Lung (tissue), 12 donors: ENCODE data around the gene SIM2. TPM values are rescaled to one million over a fixed set of nuclear protein-coding genes. Genes with fewer than 3 reads are reported as not detected.
A peak's percentile ranks its signal among the peaks of the same experiment; 100 is the strongest.

Experiments used
- ATAC-seq: fragments of 200-7000 bp; cut with Tn5 transposase; one replicate; pipeline ENCODE4 v1.9.1; 2020; ENCODE audit warnings: moderate number of reproducible peaks; ENCODE audit not compliant: insufficient read depth, low FRiP score
- DNase-seq, 3 donors: peaks; one replicate each; pipeline ENCODE4 v3.0.0-alpha.2; 2013 to 2017
- H3K27ac ChIP-seq, 2 donors: one replicate each; pipeline ENCODE4 v1.5.1; 2013; ENCODE audit warnings: mild to moderate bottlenecking in 2 of 2, moderate library complexity in 2 of 2, control low read depth in 1 of 2, inconsistent platforms in 1 of 2, low read depth in 1 of 2, low read length in 1 of 2
- H3K27me3 ChIP-seq, 3 donors: one replicate each; pipeline ENCODE4 v1.5.1; 2013; ENCODE audit warnings: low read length in 2 of 3; ENCODE audit not compliant: control insufficient read depth in 3 of 3, insufficient read depth in 3 of 3
- H3K36me3 ChIP-seq, 4 donors: one replicate each; pipeline ENCODE4 v1.5.1; 2013; ENCODE audit warnings: low read length in 4 of 4, mild to moderate bottlenecking in 1 of 4, moderate library complexity in 1 of 4; ENCODE audit not compliant: control insufficient read depth in 4 of 4, insufficient read depth in 4 of 4
- H3K4me1 ChIP-seq, 5 donors: one replicate each; pipeline ENCODE4 v1.5.1; 2013; ENCODE audit warnings: low read length in 5 of 5, mild to moderate bottlenecking in 2 of 5, moderate library complexity in 1 of 5; ENCODE audit not compliant: control insufficient read depth in 5 of 5, insufficient read depth in 5 of 5
- H3K4me3 ChIP-seq: one replicate; pipeline ENCODE4 v1.5.1; 2013; ENCODE audit warnings: mild to moderate bottlenecking, control low read depth, moderate library complexity
- H3K9ac ChIP-seq, 2 donors: one replicate each; pipeline ENCODE4 v1.5.1; 2013; ENCODE audit warnings: low read length in 2 of 2, control low read depth in 1 of 2; ENCODE audit not compliant: insufficient read depth in 1 of 2
- H3K9me3 ChIP-seq, 4 donors: one replicate each; pipeline ENCODE4 v1.5.1; 2013; ENCODE audit warnings: low read length in 3 of 4, mild to moderate bottlenecking in 1 of 4, moderate library complexity in 1 of 4; ENCODE audit not compliant: control insufficient read depth in 4 of 4, insufficient read depth in 3 of 4
- WGBS, 2 donors: extraction: QIAGEN DNeasy Blood & Tissue Kit; methylation state at CpG; one replicate each; pipeline ENCODE4 v1.1.7; 2013; 5-methylcytosine and 5-hydroxymethylcytosine counted together
- polyA plus RNA-seq, 2 donors: library from polyadenylated mRNA; stranded (reverse); fragments of 200-250 nt; gene quantifications; one replicate each; pipeline ENCODE4 v1.2.1, GENCODE V29; 2013
- total RNA-seq, 2 donors: library from RNA; depleted of rRNA in 1 of 2; stranded (reverse); fragments of >200 nt in 1 of 2; gene quantifications; one replicate each; pipeline ENCODE4 v1.2.1, GENCODE V29; 2014 to 2021
- TF ChIP-seq, protein P1 (sequence below): IDR thresholded peaks from 2 replicates; pipeline ENCODE4 v1.5.1; 2012; ENCODE audit warnings: mild to moderate bottlenecking; ENCODE audit errors: control extremely low read depth, extremely low read depth
- donor health status: control.
- donor health status: control.
- donor health status: Bipolar disorder and iron deficiency.
- donor health status: healthy.
- donor health status: DM: yes; HTN: yes; CAD: no.

SIM2 gene
- total and polyA plus RNA-seq, 4 donors: not detected

GRCh38 chr21:36745459-36745858 lies 46.5 kb downstream of the SIM2 start:
- Histone ChIP-seq H3K9ac (no peak overlapping the region), H3K27me3 (peaks cover 3 to 15% (median 6%) of the 10 kb centered on the region in 3 donors), H3K27ac (no peak overlapping the region), H3K4me3 (no peak overlapping the region), H3K4me1 (peaks cover 0 to 25% (median 8%) of the 10 kb centered on the region in 5 donors), H3K9me3 (no peaks in the 10 kb centered on the region), H3K36me3 (no peaks in the 10 kb centered on the region)
- TF ChIP-seq, protein P1, sequence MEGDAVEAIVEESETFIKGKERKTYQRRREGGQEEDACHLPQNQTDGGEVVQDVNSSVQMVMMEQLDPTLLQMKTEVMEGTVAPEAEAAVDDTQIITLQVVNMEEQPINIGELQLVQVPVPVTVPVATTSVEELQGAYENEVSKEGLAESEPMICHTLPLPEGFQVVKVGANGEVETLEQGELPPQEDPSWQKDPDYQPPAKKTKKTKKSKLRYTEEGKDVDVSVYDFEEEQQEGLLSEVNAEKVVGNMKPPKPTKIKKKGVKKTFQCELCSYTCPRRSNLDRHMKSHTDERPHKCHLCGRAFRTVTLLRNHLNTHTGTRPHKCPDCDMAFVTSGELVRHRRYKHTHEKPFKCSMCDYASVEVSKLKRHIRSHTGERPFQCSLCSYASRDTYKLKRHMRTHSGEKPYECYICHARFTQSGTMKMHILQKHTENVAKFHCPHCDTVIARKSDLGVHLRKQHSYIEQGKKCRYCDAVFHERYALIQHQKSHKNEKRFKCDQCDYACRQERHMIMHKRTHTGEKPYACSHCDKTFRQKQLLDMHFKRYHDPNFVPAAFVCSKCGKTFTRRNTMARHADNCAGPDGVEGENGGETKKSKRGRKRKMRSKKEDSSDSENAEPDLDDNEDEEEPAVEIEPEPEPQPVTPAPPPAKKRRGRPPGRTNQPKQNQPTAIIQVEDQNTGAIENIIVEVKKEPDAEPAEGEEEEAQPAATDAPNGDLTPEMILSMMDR: no peak
- no peak for DNase-seq
- no peak for ATAC-seq
- WGBS, 2 donors: 89 to 94% methylated on average over 5 of the region's 5 CpGs

- no peak overlapping the region for H3K27ac ChIP-seq
- H3K36me3 ChIP-seq: no peaks in the 10 kb centered on the region
- ATAC-seq (no peak), DNase-seq (peak in 1 of 3 donors; percentile 49)
- H3K9me3 ChIP-seq: no peaks in the 10 kb centered on the region
- peaks cover 0 to 30% (median 13%) of the 10 kb centered on the region in 5 donors for H3K4me1 ChIP-seq
- peak overlapping the region; percentile 37 for H3K4me3 ChIP-seq
- H3K27me3 ChIP-seq: peaks cover 3 to 15% (median 6%) of the 10 kb centered on the region in 3 donors
- H3K9ac ChIP-seq: no peak overlapping the region
- TF ChIP-seq, protein P1: no peak
- 8 to 12% methylated on average over 38 to 62 of the region's 62 CpGs for WGBS, 2 donors
Measured at GRCh38 chr21:36747041-36747814, 48.3 kb downstream of the SIM2 start.

DNA sequence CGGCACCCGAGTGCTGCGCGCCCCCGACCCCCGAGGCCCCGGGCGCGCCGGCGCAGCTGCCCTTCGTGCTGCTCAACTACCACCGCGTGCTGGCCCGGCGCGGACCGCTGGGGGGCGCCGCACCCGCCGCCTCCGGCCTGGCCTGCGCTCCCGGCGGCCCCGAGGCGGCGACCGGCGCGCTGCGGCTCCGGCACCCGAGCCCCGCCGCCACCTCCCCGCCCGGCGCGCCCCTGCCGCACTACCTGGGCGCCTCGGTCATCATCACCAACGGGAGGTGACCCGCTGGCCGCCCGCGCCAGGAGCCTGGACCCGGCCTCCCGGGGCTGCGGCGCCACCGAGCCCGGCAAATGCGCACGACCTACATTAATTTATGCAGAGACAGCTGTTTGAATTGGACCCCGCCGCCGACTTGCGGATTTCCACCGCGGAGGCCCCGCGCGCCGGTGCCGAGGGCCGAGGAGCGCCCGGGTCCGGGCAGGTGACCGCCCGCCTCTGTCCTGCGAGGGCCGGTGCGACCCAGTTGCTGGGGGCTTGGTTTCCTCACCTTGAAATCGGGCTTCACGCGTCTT lies 49.0 kb downstream of the SIM2 start:
- WGBS, 2 donors: 2 to 6% methylated on average over 71 to 80 of the region's 80 CpGs
- H3K27me3 ChIP-seq: peaks cover 3 to 15% (median 6%) of the 10 kb centered on the region in 3 donors
- no peak overlapping the region for H3K9ac ChIP-seq
- H3K9me3 ChIP-seq: no peaks in the 10 kb centered on the region
- DNase-seq (peak in 2 of 3 donors; percentile 74 to 80), ATAC-seq (no peak)
- TF ChIP-seq, protein P1: no peak
- H3K27ac ChIP-seq: no peak overlapping the region
- peak overlapping the region; percentile 37 for H3K4me3 ChIP-seq
- H3K36me3 ChIP-seq: no peaks in the 10 kb centered on the region
- H3K4me1 ChIP-seq: peaks cover 0 to 32% (median 13%) of the 10 kb centered on the region in 5 donors
